Upper lobe of left lung (tissue), 6 donors: ENCODE measurements around the gene ZNF423. TPM values are rescaled to one million over a fixed set of nuclear protein-coding genes. Genes with fewer than 3 reads are reported as not detected.

Experiments used
- ATAC-seq, 2 donors: fragments of 200-7000 bp; cut with Tn5 transposase; one replicate each; pipeline ENCODE4 v1.9.1; 2022; ENCODE audit warnings: mild to moderate bottlenecking in 2 of 2, moderate library complexity in 2 of 2; ENCODE audit not compliant: low FRiP score in 2 of 2
- DNase-seq, 2 donors: peaks; one replicate each; pipeline ENCODE4 v3.0.0-alpha.2; 2019 to 2020
- H3K27ac ChIP-seq, 4 donors: fragments of 200-600 bp; sonication (generic); one replicate each; pipeline ENCODE4 v1.5.1; 2016 to 2019
- H3K27me3 ChIP-seq, 4 donors: fragments of 200-600 bp; sonication (generic); one replicate each; pipeline ENCODE4 v1.5.1; 2017 to 2019
- H3K36me3 ChIP-seq, 4 donors: fragments of 200-600 bp; sonication (generic); one replicate each; pipeline ENCODE4 v1.5.1; 2016 to 2019
- H3K4me1 ChIP-seq, 4 donors: fragments of 200-600 bp; sonication (generic); one replicate each; pipeline ENCODE4 v1.5.1; 2018 to 2019
- H3K4me3 ChIP-seq, 4 donors: fragments of 200-600 bp; sonication (generic); one replicate each; pipeline ENCODE4 v1.5.1; 2017 to 2019; ENCODE audit warnings: mild to moderate bottlenecking in 2 of 4, moderate library complexity in 1 of 4
- H3K9me3 ChIP-seq, 4 donors: fragments of 200-600 bp; sonication (generic); one replicate each; pipeline ENCODE4 v1.5.1; 2018 to 2019
- EP300 ChIP-seq, 4 donors: sonication (generic); formaldehyde crosslinking; IDR thresholded peaks; one replicate each; pipeline ENCODE4 v1.5.1; 2017; ENCODE audit warnings: antibody characterized with exemption in 4 of 4, control low read depth in 2 of 4
- POLR2A ChIP-seq, 4 donors: fragments of 450-650 bp; IDR thresholded peaks; one replicate each; pipeline ENCODE4 v1.5.1; 2016 to 2017; ENCODE audit warnings: antibody characterized with exemption in 4 of 4, mild to moderate bottlenecking in 2 of 4
- POLR2AphosphoS5 ChIP-seq, 2 donors: sonication (generic); formaldehyde crosslinking; IDR thresholded peaks; one replicate each; pipeline ENCODE4 v1.5.1; 2017; ENCODE audit warnings: antibody characterized with exemption in 2 of 2
- WGBS, 2 donors: methylation state at CpG; one replicate each; pipeline ENCODE4 v1.1.5; 2017 to 2018; 5-methylcytosine and 5-hydroxymethylcytosine counted together
- total RNA-seq, 6 donors: library from RNA; depleted of rRNA in 4 of 6; stranded (reverse); fragments of >200 nt in 4 of 6; gene quantifications; one replicate each; pipeline versions ENCODE4 v1.1.0 to v1.2.1, GENCODE V29; 2016 to 2021
- TF ChIP-seq, protein P1 (sequence below), 6 experiments: fragments of 450-650 bp in 4 of 6; fragments of 200-600 bp in 2 of 6; sonication (generic) in 2 of 6; IDR thresholded peaks; one replicate each; pipeline ENCODE4 v1.5.1; 2016 to 2019; ENCODE audit warnings: antibody characterized with exemption in 6 of 6
- donor health status: DM: no; HTN: no; CAD: no; lungs with moderate emphysema.
- donor health status: DM: no; HTN: yes; CAD: no; lungs with severe emphysema.

The ZNF423 gene
- total RNA-seq, 6 donors from 2014 or later: 4.1 to 11.4 (median 6.7) TPM

DNA sequence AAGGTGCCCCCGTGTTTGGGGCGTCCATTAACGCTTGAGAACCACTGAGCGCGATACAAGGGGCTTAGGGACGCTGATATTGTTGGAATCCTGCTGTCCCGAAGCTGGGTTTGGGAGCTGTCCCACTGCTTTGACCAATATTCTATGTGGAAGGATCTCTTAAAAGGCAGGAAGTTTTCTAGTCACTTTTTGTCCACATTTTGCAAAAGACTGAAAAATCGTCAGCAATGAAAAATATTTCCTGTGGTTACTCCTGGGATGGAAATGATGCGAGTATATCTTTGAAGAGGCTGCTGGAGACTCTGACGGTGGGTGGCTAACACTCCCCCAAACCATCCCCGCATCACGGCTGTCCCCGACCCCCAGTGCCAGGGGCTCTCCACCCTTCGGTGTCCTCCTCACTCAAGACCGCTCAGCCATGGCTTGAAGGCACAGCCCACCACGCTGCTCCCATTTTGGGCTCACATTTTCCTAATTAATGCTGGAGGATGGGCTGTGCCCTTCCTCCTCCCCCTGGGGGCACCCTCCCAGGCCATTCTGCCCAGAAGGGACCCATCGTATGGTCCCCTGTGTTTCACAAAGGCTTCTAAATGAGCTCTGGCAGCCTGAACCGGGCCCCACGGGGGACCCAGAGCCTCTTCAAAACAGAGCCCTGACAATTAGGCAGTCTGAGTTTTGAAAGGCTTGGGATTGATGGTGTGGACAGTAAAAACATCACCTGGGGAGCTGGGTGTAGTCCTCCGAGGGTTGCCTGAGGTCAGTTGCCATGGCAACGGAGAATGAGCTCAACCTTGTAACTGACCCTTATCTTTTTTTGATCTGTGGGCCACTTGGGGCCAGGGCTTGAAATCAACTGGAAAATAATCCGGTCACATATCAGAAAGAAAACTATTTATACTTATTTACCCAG lies 323.7 kb downstream of the ZNF423 start:
- DNase-seq (no peak), ATAC-seq (no peak)
- Histone ChIP-seq H3K27ac (no peak overlapping the region), H3K4me1 (peaks cover 3 to 13% (median 6%) of the 10 kb centered on the region in 4 donors), H3K36me3 (no peaks in the 10 kb centered on the region), H3K4me3 (no peak overlapping the region), H3K27me3 (no peaks in the 10 kb centered on the region), H3K9me3 (no peaks in the 10 kb centered on the region)
- TF ChIP-seq EP300 (IDR thresholded peaks at IDR 0.05): no peak
- TF ChIP-seq POLR2AphosphoS5 (IDR thresholded peaks at IDR 0.05): no peak
- TF ChIP-seq POLR2A (IDR thresholded peaks at IDR 0.05): no peak
- TF ChIP-seq, protein P1, sequence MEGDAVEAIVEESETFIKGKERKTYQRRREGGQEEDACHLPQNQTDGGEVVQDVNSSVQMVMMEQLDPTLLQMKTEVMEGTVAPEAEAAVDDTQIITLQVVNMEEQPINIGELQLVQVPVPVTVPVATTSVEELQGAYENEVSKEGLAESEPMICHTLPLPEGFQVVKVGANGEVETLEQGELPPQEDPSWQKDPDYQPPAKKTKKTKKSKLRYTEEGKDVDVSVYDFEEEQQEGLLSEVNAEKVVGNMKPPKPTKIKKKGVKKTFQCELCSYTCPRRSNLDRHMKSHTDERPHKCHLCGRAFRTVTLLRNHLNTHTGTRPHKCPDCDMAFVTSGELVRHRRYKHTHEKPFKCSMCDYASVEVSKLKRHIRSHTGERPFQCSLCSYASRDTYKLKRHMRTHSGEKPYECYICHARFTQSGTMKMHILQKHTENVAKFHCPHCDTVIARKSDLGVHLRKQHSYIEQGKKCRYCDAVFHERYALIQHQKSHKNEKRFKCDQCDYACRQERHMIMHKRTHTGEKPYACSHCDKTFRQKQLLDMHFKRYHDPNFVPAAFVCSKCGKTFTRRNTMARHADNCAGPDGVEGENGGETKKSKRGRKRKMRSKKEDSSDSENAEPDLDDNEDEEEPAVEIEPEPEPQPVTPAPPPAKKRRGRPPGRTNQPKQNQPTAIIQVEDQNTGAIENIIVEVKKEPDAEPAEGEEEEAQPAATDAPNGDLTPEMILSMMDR (IDR thresholded peaks at IDR 0.05): no peak
- 73 to 84% methylated on average over 17 to 22 of the region's 22 CpGs for WGBS, 2 donors

DNA sequence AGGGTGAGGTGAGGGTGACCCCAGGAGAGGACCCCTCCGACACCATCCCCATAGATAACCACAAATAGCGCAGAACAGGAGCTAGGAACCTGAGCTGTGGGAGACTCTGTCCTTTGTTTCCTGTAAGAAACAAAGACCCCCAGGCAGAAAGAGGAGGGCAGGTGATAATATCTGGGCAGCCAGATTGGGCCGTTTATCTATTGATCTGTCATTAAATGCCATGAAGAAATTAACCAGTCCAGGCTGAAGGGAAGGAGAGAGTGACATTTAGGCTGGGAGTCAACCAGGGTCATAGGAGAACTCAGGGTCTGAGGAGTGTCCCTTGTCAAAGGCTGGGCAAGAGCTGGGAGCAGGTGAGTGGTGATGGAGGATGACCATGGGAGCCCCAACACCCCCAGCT lies 324.5 kb downstream of the ZNF423 start:
- Histone ChIP-seq H3K27ac (no peak overlapping the region), H3K27me3 (no peaks in the 10 kb centered on the region), H3K36me3 (no peaks in the 10 kb centered on the region), H3K4me3 (no peak overlapping the region), H3K9me3 (no peaks in the 10 kb centered on the region), H3K4me1 (peaks cover 3 to 13% (median 6%) of the 10 kb centered on the region in 4 donors)
- TF ChIP-seq, protein P1 (IDR thresholded peaks at IDR 0.05): no peak
- TF ChIP-seq POLR2AphosphoS5 (IDR thresholded peaks at IDR 0.05) (no peak), POLR2A (IDR thresholded peaks at IDR 0.05) (no peak), EP300 (IDR thresholded peaks at IDR 0.05) (no peak)
- ATAC-seq (no peak), DNase-seq (no peak)
- WGBS, 2 donors: 80 to 82% methylated on average over 3 of the region's 3 CpGs

DNA sequence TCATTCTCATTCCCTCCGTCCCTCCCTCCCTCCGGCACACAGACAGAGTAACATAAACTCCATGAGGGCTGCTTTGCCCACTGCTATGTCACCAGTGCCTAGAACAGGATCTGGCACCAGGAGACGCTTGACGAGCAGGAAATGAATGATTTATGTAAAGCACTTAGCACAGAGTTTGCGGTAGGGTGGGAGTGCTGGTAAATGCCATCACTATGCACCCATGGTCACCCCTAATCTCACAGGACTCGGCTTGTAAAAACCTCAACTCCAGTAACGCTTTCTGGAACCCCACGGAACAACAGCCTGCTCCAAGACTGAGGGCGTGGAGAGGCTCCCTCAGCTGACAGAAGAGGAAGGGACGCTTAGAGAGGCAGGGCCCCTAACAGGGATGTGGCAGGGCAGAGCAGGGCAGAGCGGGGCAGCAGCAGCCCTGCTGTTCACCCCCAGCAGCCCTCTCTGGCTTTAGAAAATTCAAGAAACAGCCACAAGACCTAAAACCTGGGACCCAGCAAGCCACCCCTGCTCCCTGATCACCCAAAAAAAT lies 325.4 kb downstream of the ZNF423 start:
- 39 to 52% methylated on average over 9 to 11 of the region's 11 CpGs for WGBS, 2 donors
- Histone ChIP-seq H3K9me3 (no peaks in the 10 kb centered on the region), H3K4me3 (no peak overlapping the region), H3K36me3 (no peaks in the 10 kb centered on the region), H3K27ac (no peak overlapping the region), H3K27me3 (no peaks in the 10 kb centered on the region), H3K4me1 (peaks cover 3 to 13% (median 6%) of the 10 kb centered on the region in 4 donors)
- TF ChIP-seq, protein P1 (IDR thresholded peaks at IDR 0.05): no peak
- TF ChIP-seq POLR2AphosphoS5 (IDR thresholded peaks at IDR 0.05): no peak
- no peak for TF ChIP-seq EP300 (IDR thresholded peaks at IDR 0.05)
- TF ChIP-seq POLR2A (IDR thresholded peaks at IDR 0.05): no peak
- no peak for DNase-seq
- ATAC-seq: no peak

DNA sequence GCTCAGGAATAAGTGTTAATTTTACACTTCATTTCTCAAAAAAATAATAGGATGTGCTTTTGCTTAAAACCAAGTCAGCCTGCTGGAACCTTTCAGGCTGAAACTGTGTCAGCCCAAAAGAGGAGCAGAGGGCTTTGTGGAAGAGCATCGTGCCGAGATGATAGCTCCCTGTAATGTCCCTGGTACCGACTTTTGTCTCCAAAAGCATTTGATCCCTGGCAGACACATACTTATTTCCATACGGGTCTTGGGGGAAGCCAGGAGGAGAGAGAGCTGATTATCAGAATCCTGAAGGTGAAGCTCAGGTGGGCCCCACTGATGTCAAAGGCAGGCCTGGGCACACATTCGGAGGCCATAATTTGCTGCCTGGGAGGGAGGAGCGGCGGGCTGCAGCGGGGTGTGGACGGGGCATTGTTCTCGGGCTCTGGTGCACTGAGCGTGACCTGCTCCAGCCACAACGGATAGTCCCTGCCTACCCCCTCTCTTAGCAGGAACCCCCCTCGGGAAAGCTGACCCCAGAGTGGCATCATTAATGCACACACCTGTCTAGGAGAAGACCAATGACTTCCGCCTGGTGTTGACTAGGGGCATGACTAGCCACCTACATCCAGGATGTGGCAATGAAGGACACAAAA lies 326.4 kb downstream of the ZNF423 start:
- H3K27ac ChIP-seq: no peak overlapping the region
- WGBS, 2 donors: 88 to 89% methylated on average over 13 to 14 of the region's 14 CpGs
- no peaks in the 10 kb centered on the region for H3K27me3 ChIP-seq
- DNase-seq (peak in 1 of 2 donors; percentile 65), ATAC-seq (no peak)
- TF ChIP-seq EP300 (IDR thresholded peaks at IDR 0.05) (no peak), POLR2AphosphoS5 (IDR thresholded peaks at IDR 0.05) (no peak), POLR2A (IDR thresholded peaks at IDR 0.05) (no peak)
- TF ChIP-seq, protein P1 (IDR thresholded peaks at IDR 0.05): no peak
- no peaks in the 10 kb centered on the region for H3K36me3 ChIP-seq
- peaks cover 3 to 13% (median 6%) of the 10 kb centered on the region in 4 donors for H3K4me1 ChIP-seq
- H3K9me3 ChIP-seq: no peaks in the 10 kb centered on the region
- no peak overlapping the region for H3K4me3 ChIP-seq
